ENCODE data around the gene PTHLH. TPM values are rescaled to one million over a fixed set of nuclear protein-coding genes. Genes with fewer than 3 reads are reported as not detected.

Gene PTHLH
- total RNA-seq, 4 donors from 2014 or later, result 4.5 to 9.6 (median 5.6) TPM

DNA sequence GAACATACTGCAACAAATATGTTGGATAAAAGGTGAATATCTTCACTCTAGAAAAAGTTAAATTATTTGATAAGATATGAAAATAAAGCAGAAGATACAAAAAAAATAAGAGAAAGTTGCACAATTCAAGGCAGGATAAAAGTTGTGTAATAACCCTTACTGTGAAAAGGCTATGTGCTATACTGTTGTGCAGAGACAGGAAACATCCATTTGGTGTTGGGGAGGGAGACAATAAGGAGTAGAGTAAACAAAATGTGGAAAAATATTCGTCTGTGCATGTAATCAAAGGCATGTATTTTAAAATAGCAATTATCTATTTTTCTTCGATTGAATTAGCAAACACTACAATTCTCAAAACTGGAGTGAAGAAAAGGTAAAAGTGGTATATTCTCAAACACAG lies 34.8 kb downstream of the PTHLH start:
- TF ChIP-seq POLR2A (IDR thresholded peaks at IDR 0.05), result no peak
- TF ChIP-seq, protein P1, sequence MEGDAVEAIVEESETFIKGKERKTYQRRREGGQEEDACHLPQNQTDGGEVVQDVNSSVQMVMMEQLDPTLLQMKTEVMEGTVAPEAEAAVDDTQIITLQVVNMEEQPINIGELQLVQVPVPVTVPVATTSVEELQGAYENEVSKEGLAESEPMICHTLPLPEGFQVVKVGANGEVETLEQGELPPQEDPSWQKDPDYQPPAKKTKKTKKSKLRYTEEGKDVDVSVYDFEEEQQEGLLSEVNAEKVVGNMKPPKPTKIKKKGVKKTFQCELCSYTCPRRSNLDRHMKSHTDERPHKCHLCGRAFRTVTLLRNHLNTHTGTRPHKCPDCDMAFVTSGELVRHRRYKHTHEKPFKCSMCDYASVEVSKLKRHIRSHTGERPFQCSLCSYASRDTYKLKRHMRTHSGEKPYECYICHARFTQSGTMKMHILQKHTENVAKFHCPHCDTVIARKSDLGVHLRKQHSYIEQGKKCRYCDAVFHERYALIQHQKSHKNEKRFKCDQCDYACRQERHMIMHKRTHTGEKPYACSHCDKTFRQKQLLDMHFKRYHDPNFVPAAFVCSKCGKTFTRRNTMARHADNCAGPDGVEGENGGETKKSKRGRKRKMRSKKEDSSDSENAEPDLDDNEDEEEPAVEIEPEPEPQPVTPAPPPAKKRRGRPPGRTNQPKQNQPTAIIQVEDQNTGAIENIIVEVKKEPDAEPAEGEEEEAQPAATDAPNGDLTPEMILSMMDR (IDR thresholded peaks at IDR 0.05), result no peak
- H3K9me3 ChIP-seq, result no peaks in the 10 kb centered on the region
- no peak for DNase-seq
- intact Hi-C loops (cut with DNase I), result no loop called here
- 36 to 48% methylated on average over 2 of the region's 2 CpGs for WGBS, 2 donors
- H3K4me3 ChIP-seq, result no peak overlapping the region
- no peaks in the 10 kb centered on the region for H3K36me3 ChIP-seq
- H3K27ac ChIP-seq, result no peak overlapping the region
- no peaks in the 10 kb centered on the region for H3K27me3 ChIP-seq
- H3K4me1 ChIP-seq, result no peaks in the 10 kb centered on the region

DNA sequence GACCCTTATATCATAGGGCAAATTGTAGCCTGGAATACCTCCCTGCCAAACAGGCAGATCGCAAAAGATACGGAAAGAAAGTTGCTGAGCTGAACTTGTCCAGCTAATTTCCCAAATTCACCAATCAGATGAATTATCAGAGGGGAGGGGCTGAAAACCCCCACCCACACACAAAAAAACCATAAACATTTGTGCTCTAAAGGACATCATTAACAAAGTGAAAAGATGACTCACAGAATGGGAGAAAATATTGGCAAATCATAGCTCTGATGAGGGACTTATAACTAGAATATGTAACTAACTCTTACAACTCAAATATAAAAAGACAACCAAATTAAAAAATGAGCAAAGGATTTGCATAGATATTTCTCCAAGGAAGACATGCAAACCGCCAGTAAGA lies 36.3 kb downstream of the PTHLH start:
- TF ChIP-seq, protein P1 (IDR thresholded peaks at IDR 0.05), result no peak
- no peak for TF ChIP-seq POLR2A (IDR thresholded peaks at IDR 0.05)
- 84 to 92% methylated on average over 3 of the region's 3 CpGs for WGBS, 2 donors
- H3K36me3 ChIP-seq, result no peaks in the 10 kb centered on the region
- no peak for DNase-seq
- H3K9me3 ChIP-seq, result no peaks in the 10 kb centered on the region
- no peaks in the 10 kb centered on the region for H3K4me1 ChIP-seq
- no peak overlapping the region for H3K4me3 ChIP-seq
- peaks cover 0 to 4% (median 0%) of the 10 kb centered on the region in 4 donors for H3K27me3 ChIP-seq
- H3K27ac ChIP-seq, result no peak overlapping the region
- intact Hi-C loops (cut with DNase I), result no loop called here

DNA sequence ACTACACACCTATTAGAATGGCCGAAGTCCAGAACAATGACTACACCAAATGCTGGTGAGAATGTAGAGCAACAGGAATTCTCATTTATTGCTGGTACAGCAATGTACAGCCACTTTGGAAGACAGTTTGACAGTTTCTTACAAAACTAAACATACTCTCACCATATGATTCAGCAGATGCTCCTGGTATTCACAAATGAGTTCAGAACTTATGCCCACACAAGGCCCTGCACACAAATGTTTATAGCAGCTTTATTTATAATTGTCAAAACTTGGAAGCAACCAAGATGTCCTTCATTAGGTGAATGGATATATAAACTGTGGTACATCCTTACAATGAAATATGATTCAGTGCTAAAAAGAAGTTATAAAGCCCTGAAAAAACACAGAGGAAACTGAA lies 38.3 kb downstream of the PTHLH start:
- intact Hi-C loops (cut with DNase I), result no loop called here
- H3K36me3 ChIP-seq, result no peaks in the 10 kb centered on the region

DNA sequence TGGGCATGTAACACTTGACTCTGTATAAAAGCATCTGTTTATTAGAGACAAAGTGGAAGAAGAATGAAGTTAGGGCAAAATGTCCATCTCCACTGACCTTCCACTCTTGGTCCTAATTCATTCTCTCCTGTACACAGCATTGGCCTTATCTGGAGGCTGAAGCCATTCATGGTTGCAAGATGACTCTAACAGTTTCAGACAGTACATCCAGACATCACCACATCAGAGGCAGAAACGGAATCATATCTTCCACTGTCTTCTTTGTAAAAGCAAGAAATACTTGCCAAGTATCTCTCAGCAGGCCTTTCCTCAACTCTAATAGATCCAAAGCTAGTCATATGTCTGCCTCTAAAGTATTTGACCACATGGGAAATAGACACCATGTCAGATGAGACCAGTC lies 41.1 kb downstream of the PTHLH start:
- WGBS, 2 donors, result 88 to 100% methylated on average over 1 of the region's 1 CpG
- no peaks in the 10 kb centered on the region for H3K4me1 ChIP-seq
- peaks cover 0 to 21% (median 0%) of the 10 kb centered on the region in 4 donors for H3K27me3 ChIP-seq
- TF ChIP-seq POLR2A (IDR thresholded peaks at IDR 0.05), result no peak
- TF ChIP-seq, protein P1 (IDR thresholded peaks at IDR 0.05), result no peak
- H3K9me3 ChIP-seq, result no peaks in the 10 kb centered on the region
- intact Hi-C loops (cut with DNase I), result no loop called here
- DNase-seq, result no peak
- H3K36me3 ChIP-seq, result no peaks in the 10 kb centered on the region
- no peak overlapping the region for H3K27ac ChIP-seq
- H3K4me3 ChIP-seq, result no peak overlapping the region

More for the DNA sequence above, 38.3 kb downstream of the PTHLH start:
- no peak for DNase-seq
- WGBS, 2 donors, result 88 to 95% methylated on average over 1 of the region's 1 CpG
- no peak overlapping the region for H3K27ac ChIP-seq
- H3K27me3 ChIP-seq, result peaks cover 0 to 12% (median 0%) of the 10 kb centered on the region in 4 donors
- H3K9me3 ChIP-seq, result no peaks in the 10 kb centered on the region
- no peaks in the 10 kb centered on the region for H3K4me1 ChIP-seq
- no peak overlapping the region for H3K4me3 ChIP-seq
- no peak for TF ChIP-seq POLR2A (IDR thresholded peaks at IDR 0.05)
- TF ChIP-seq, protein P1 (IDR thresholded peaks at IDR 0.05), result no peak

DNA sequence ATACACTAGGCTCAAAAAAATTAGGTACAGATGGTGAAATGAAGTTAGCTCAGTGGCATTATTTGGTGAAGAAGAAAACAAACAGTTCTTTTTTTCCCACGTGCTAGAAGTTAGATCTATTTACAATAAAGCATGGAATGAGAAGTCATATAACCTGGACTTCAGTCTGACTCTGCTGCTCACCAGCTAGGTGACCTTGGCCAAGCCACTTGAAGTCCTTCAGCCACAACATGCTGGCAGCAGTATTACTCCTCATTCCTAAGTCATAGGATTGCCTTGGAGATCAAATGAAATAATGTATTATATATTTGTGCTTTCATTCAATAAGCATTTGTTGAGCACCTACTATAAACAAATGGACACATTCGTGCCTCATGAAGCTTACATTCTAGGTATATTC lies 45.2 kb downstream of the PTHLH start:
- Histone ChIP-seq H3K4me1 (peaks cover 0 to 14% (median 7%) of the 10 kb centered on the region in 3 donors), H3K27me3 (peaks cover 0 to 21% (median 0%) of the 10 kb centered on the region in 4 donors), H3K27ac (no peak overlapping the region), H3K9me3 (no peaks in the 10 kb centered on the region), H3K36me3 (no peaks in the 10 kb centered on the region), H3K4me3 (no peak overlapping the region)
- 67 to 79% methylated on average over 2 of the region's 2 CpGs for WGBS, 2 donors
- intact Hi-C loops (cut with DNase I), result no loop called here
- TF ChIP-seq, protein P1 (IDR thresholded peaks at IDR 0.05), result no peak
- TF ChIP-seq POLR2A (IDR thresholded peaks at IDR 0.05), result no peak
- no peak for DNase-seq

All from esophagus squamous epithelium (tissue), 5 donors.